Breast epithelium (tissue), 4 donors: Measurements from ENCODE around the gene THAP10. TPM values are rescaled to one million over a fixed set of nuclear protein-coding genes. Genes with fewer than 3 reads are reported as not detected.

Source experiments
- DNase-seq, 2 donors: peaks; one replicate each; pipeline ENCODE4 v3.0.0-alpha.2; 2019; ENCODE audit warnings: low spot score in 2 of 2
- H3K27ac ChIP-seq, 2 donors: fragments of 200-600 bp; sonication (generic) in 1 of 2; one replicate each; pipeline ENCODE4 v1.5.1; 2016 to 2019; ENCODE audit warnings: mild to moderate bottlenecking in 1 of 2
- H3K27me3 ChIP-seq, 2 donors: fragments of 200-600 bp; sonication (generic) in 1 of 2; one replicate each; pipeline versions ENCODE4 v1.5.1 to v1.6.0; 2017 to 2019; ENCODE audit warnings: control low read depth in 1 of 2, mild to moderate bottlenecking in 1 of 2
- H3K36me3 ChIP-seq: fragments of 200-600 bp; one replicate; pipeline ENCODE4 v1.5.1; 2019
- H3K4me1 ChIP-seq, 2 donors: fragments of 200-600 bp; sonication (generic); one replicate each; pipeline ENCODE4 v1.5.1; 2016 to 2019; ENCODE audit warnings: control low read depth in 1 of 2
- H3K4me3 ChIP-seq, 3 donors: fragments of 200-600 bp; sonication (generic); 1 replicate in 2 of 3; 2 replicates in 1 of 3; pipeline ENCODE4 v1.5.1; 2016 to 2019; ENCODE audit warnings: mild to moderate bottlenecking in 3 of 3, moderate library complexity in 2 of 3
- H3K9me3 ChIP-seq, 2 donors: fragments of 200-600 bp; sonication (generic) in 1 of 2; one replicate each; pipeline ENCODE4 v1.5.1; 2016 to 2019; ENCODE audit warnings: control low read depth in 1 of 2
- POLR2A ChIP-seq: fragments of 450-650 bp; IDR thresholded peaks from one replicate; pipeline ENCODE4 v1.6.1; 2016; ENCODE audit warnings: antibody characterized with exemption, mild to moderate bottlenecking, moderate library complexity
- POLR2AphosphoS5 ChIP-seq, 3 donors: sonication (generic); formaldehyde crosslinking; IDR thresholded peaks; one replicate each; pipeline ENCODE4 v1.6.1; 2017; ENCODE audit warnings: antibody characterized with exemption in 3 of 3
- intact Hi-C: fragments of 100-400 bp; cut with DNase I; formaldehyde crosslinking; loops from one replicate; pipeline ENCODE4 v1.15.1; 2023; ENCODE audit warnings: low total_unique reads
- total RNA-seq, 3 donors: library from RNA; depleted of rRNA; stranded (reverse); fragments of >200 nt; gene quantifications; one replicate each; pipeline ENCODE4 v1.1.0, GENCODE V29; 2016
- TF ChIP-seq, protein P1 (sequence below), 3 donors: fragments of 450-650 bp; IDR thresholded peaks; one replicate each; pipeline ENCODE4 v1.5.1; 2016 to 2017; ENCODE audit warnings: antibody characterized with exemption in 3 of 3, mild to moderate bottlenecking in 3 of 3, moderate library complexity in 3 of 3

The THAP10 gene
- total RNA-seq, 3 donors from 2014 or later, result 1.8 to 5.9 (median 5.1) TPM

DNA sequence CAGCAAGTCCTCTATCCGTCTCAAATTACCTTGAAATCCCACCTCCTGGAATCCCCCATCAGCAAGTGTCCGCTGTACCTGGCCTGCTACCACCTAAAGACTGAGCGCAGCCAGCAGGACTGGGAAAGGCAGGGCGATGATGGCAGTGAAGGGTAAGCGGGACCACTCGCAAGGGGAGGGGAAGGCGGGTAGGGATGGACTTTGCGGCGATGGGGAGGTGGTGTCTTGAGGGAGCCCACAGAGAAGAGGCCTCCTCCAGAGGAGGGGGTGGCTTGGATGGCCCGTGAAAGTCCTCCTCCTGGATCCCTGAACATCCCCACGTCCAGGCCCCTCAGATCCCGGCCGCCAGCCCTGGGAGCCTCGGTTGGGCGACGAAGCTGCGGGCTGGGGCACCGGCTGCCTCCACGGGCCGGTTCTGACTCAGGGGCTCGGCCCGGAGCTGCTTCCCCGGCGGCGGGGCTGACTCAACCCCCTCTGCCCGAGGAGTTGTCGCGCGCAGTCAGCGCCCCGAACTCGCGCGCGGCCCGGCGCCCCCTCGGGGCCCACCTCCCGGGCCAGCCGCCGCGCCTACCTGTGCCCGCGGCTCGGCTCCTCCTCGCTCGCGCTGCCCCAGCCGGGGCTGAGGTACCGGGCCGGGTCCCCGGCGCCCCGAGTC, 38.8 kb downstream of the THAP10 start:
- peak in 1 of 3 donors; percentile 20 for TF ChIP-seq POLR2AphosphoS5 (IDR thresholded peaks at IDR 0.05)
- TF ChIP-seq, protein P1, sequence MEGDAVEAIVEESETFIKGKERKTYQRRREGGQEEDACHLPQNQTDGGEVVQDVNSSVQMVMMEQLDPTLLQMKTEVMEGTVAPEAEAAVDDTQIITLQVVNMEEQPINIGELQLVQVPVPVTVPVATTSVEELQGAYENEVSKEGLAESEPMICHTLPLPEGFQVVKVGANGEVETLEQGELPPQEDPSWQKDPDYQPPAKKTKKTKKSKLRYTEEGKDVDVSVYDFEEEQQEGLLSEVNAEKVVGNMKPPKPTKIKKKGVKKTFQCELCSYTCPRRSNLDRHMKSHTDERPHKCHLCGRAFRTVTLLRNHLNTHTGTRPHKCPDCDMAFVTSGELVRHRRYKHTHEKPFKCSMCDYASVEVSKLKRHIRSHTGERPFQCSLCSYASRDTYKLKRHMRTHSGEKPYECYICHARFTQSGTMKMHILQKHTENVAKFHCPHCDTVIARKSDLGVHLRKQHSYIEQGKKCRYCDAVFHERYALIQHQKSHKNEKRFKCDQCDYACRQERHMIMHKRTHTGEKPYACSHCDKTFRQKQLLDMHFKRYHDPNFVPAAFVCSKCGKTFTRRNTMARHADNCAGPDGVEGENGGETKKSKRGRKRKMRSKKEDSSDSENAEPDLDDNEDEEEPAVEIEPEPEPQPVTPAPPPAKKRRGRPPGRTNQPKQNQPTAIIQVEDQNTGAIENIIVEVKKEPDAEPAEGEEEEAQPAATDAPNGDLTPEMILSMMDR (IDR thresholded peaks at IDR 0.05), result no peak
- no peaks in the 10 kb centered on the region for H3K4me1 ChIP-seq
- no peaks in the 10 kb centered on the region for H3K36me3 ChIP-seq
- H3K9me3 ChIP-seq, result no peaks in the 10 kb centered on the region
- DNase-seq, result peak in 1 of 2 donors; percentile 23
- intact Hi-C loops, result no loop called here
- peak overlapping the region; percentile 63 to 99 (median 70) for H3K4me3 ChIP-seq
- H3K27me3 ChIP-seq, result no peaks in the 10 kb centered on the region
- H3K27ac ChIP-seq, result peak overlapping the region; percentile 85 to 96

DNA sequence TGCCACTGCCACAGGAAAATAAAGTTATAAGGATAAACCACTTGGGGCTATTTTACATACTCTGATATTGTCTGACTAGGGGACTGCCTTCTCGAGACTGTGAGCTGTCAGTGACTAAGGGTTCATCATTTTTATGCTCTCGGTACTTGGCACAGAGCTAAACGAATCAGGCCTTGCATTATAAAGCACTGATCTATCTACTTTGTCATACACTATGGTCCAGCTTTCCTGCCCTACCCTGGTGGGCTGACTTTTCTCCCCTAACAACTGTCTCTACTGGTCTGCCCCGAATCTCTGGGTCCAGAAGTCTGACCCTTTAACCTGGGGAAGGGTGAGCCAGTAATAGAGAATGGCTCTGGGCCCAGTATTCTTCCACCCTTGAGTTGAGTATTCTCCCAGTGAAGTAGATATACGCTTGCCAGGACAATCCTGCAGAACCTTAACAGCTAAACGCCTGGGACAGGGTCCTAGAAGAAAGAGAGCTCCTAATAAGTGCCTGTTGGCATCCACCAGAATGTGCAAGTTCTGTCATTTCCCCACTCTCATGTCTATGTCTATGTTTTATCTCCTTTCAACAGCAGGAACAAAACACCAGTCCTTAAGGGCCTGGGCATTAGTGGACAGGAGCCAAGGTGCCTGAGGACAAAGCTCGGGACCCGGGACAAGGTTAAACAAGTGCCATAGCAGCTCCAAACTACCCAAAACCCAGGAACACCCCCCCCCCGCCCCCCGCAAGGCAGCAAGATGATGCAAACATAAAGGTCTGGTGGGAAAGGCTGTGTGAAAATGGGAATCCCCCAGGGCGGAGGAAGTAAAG, 39.5 kb downstream of the THAP10 start:
- H3K27me3 ChIP-seq, result no peaks in the 10 kb centered on the region
- no peaks in the 10 kb centered on the region for H3K9me3 ChIP-seq
- intact Hi-C loops, result no loop called here
- no peaks in the 10 kb centered on the region for H3K4me1 ChIP-seq
- H3K4me3 ChIP-seq, result peak overlapping the region; percentile 63 to 99 (median 70)
- TF ChIP-seq, protein P1 (IDR thresholded peaks at IDR 0.05), result no peak
- TF ChIP-seq POLR2AphosphoS5 (IDR thresholded peaks at IDR 0.05) (no peak), POLR2A (no peak)
- no peaks in the 10 kb centered on the region for H3K36me3 ChIP-seq
- H3K27ac ChIP-seq, result peak overlapping the region; percentile 85 to 96
- DNase-seq, result no peak

DNA sequence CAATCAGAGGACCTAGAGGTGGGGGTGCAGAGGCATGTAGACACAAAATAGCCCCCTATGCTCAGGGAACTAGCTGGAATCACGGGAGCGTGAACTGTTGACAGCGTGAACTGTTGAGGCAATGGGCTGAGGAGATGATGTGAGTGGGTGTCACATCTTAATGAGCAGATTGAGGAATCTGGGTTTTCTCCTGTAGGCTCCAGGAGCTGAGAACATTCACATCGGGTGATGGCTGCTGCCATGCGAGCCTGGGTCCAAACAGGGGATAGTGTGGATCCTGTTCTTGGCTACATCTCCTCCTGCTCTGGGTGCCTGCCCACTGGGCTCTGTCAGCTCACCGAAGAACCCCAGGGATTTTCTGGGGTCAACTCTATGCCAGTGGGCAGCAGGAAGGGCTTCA, 40.3 kb downstream of the THAP10 start:
- H3K36me3 ChIP-seq, result no peaks in the 10 kb centered on the region
- H3K4me3 ChIP-seq, result peak overlapping the region in 1 of 3 donors; percentile 99
- no peaks in the 10 kb centered on the region for H3K4me1 ChIP-seq
- H3K9me3 ChIP-seq, result no peaks in the 10 kb centered on the region
- intact Hi-C loops, result no loop called here
- H3K27ac ChIP-seq, result peak overlapping the region in 1 of 2 donors; percentile 96
- no peaks in the 10 kb centered on the region for H3K27me3 ChIP-seq
- TF ChIP-seq POLR2A, result no peak
- TF ChIP-seq POLR2AphosphoS5 (IDR thresholded peaks at IDR 0.05), result no peak
- TF ChIP-seq, protein P1 (IDR thresholded peaks at IDR 0.05), result no peak
- no peak for DNase-seq

DNA sequence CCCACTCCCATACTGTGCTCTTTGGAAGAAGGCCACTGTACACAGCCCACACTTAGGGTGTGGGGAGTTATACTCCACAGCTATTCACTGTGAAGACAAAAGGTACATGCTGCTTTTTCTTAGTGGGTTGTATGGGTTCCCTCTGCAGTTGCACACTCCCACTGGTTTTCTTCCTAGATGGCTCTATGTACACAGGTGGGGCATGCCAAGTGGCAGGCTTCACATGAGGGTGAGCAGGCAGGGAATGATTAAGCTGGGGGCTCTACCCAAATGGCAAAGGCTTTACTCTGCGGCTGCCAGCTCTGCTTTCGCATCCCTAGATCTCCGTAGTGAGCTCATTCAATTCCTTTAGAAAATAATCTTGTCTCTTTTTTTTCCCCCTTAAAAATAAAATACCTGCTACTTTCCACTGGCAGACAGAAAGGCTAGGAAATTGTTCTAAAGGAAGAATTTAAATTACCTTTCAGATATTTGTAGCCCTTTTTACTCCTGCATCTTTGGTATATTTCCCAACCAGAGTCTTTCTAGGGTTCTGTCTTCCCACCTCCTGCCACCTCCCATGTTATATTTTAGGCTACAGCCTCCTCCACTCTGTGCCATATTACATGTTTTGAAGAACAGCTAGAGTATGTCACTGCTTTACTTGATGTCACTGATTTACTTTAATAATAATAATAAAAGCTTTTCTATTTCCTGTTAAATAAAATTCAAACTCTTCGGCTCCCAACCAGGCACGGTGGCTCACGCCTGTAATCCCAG, 46.5 kb downstream of the THAP10 start:
- TF ChIP-seq POLR2A (no peak), POLR2AphosphoS5 (IDR thresholded peaks at IDR 0.05) (no peak)
- TF ChIP-seq, protein P1 (IDR thresholded peaks at IDR 0.05), result no peak
- DNase-seq, result no peak
- intact Hi-C loops, result no loop called here
- no peak overlapping the region for H3K27ac ChIP-seq
- no peaks in the 10 kb centered on the region for H3K9me3 ChIP-seq
- H3K27me3 ChIP-seq, result no peaks in the 10 kb centered on the region
- no peak overlapping the region for H3K4me3 ChIP-seq
- no peaks in the 10 kb centered on the region for H3K4me1 ChIP-seq
- H3K36me3 ChIP-seq, result no peaks in the 10 kb centered on the region
